Measurements from ENCODE around the gene SP140.

The SP140 gene

GRCh38 chr2:230324503-230324902 is 99.0 kb downstream of the SP140 start:
- CTCF ChIA-PET: no interaction called here

GRCh38 chr2:230325316-230326243 is 100.0 kb downstream of the SP140 start:
- POLR2A ChIA-PET: no interaction called here

More at GRCh38 chr2:230324503-230324902, 99.0 kb downstream of the SP140 start:
- Histone ChIP-seq H3K27ac (ENCODE audit: extremely low read depth, low read depth, low read length) (no peak overlapping the region), H3K36me3 (ENCODE audit: control insufficient read depth in 2 of 2, insufficient read depth in 1 of 2, low read length in 2 of 2) (no peaks in the 10 kb centered on the region), H3K4me1 (ENCODE audit: control insufficient read depth, insufficient read depth, low read length) (no peaks in the 10 kb centered on the region), H3K9me3 (ENCODE audit: control insufficient read depth, insufficient read depth, low read depth, low read length) (no peaks in the 10 kb centered on the region), H3K4me3 (ENCODE audit: low read depth, low read length) (no peak overlapping the region)
- TF ChIP-seq ZNF747 (tag by site-specific recombination; IDR thresholded peaks at IDR 0.05): no peak
- TF ChIP-seq, protein P1, sequence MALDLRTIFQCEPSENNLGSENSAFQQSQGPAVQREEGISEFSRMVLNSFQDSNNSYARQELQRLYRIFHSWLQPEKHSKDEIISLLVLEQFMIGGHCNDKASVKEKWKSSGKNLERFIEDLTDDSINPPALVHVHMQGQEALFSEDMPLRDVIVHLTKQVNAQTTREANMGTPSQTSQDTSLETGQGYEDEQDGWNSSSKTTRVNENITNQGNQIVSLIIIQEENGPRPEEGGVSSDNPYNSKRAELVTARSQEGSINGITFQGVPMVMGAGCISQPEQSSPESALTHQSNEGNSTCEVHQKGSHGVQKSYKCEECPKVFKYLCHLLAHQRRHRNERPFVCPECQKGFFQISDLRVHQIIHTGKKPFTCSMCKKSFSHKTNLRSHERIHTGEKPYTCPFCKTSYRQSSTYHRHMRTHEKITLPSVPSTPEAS (tag by site-specific recombination; IDR thresholded peaks at IDR 0.05): no peak
- no peak for TF ChIP-seq BCL6B (tag by site-specific recombination; IDR thresholded peaks at IDR 0.05)
- TF ChIP-seq ZNF843 (tag by site-specific recombination; IDR thresholded peaks at IDR 0.05): no peak
- TF ChIP-seq ZXDB (tag by site-specific recombination; IDR thresholded peaks at IDR 0.05): no peak
- POLR2A ChIA-PET: no interaction called here

GRCh38 chr2:230326453-230327417 is 101.2 kb downstream of the SP140 start, which contains the start of gene SP140L:
Gene SP140L (plus strand): TSS chr2:230327193. CDS start chr2:230327270, 77 bp downstream.
- no peaks in the 10 kb centered on the region for H3K36me3 ChIP-seq (ENCODE audit: control insufficient read depth in 2 of 2, insufficient read depth in 1 of 2, low read length in 2 of 2)
- H3K4me1 ChIP-seq (ENCODE audit: control insufficient read depth, insufficient read depth, low read length): no peaks in the 10 kb centered on the region
- ChIA-PET CTCF (no interaction called here), POLR2A (no interaction called here)
- no peaks in the 10 kb centered on the region for H3K9me3 ChIP-seq (ENCODE audit: control insufficient read depth, insufficient read depth, low read depth, low read length)
- peak within 1 kb of the TSS; percentile 8 for H3K4me3 ChIP-seq (ENCODE audit: low read depth, low read length)
- H3K27ac ChIP-seq (ENCODE audit: extremely low read depth, low read depth, low read length): no peak within 1 kb of the TSS
- no peak for TF ChIP-seq ZNF555 (tag by site-specific recombination; conservative IDR thresholded peaks at IDR 0.05)
- TF ChIP-seq ZNF366 (tag by site-specific recombination; conservative IDR thresholded peaks at IDR 0.05): no peak
- no peak for TF ChIP-seq ZNF701 (tag by site-specific recombination; IDR thresholded peaks at IDR 0.05)
- TF ChIP-seq KLF10 (tag by site-specific recombination; IDR thresholded peaks at IDR 0.05): no peak
- no peak for TF ChIP-seq ZNF785 (tag by site-specific recombination; IDR thresholded peaks at IDR 0.05)
- no peak for TF ChIP-seq PRDM4 (tag by site-specific recombination; IDR thresholded peaks at IDR 0.05)
- no peak for TF ChIP-seq ZNF600 (tag by site-specific recombination; IDR thresholded peaks at IDR 0.05)
- TF ChIP-seq ZNF184 (tag by site-specific recombination; IDR thresholded peaks at IDR 0.05): no peak
- TF ChIP-seq ZNF112 (tag by site-specific recombination; IDR thresholded peaks at IDR 0.05): no peak
- TF ChIP-seq ZBTB7A (tag by site-specific recombination; IDR thresholded peaks at IDR 0.05; ENCODE audit: low read depth): no peak
- TF ChIP-seq ZNF571 (tag by site-specific recombination; IDR thresholded peaks at IDR 0.05): no peak
- TF ChIP-seq, protein P2, sequence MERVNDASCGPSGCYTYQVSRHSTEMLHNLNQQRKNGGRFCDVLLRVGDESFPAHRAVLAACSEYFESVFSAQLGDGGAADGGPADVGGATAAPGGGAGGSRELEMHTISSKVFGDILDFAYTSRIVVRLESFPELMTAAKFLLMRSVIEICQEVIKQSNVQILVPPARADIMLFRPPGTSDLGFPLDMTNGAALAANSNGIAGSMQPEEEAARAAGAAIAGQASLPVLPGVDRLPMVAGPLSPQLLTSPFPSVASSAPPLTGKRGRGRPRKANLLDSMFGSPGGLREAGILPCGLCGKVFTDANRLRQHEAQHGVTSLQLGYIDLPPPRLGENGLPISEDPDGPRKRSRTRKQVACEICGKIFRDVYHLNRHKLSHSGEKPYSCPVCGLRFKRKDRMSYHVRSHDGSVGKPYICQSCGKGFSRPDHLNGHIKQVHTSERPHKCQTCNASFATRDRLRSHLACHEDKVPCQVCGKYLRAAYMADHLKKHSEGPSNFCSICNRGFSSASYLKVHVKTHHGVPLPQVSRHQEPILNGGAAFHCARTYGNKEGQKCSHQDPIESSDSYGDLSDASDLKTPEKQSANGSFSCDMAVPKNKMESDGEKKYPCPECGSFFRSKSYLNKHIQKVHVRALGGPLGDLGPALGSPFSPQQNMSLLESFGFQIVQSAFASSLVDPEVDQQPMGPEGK (tag by site-specific recombination; IDR thresholded peaks at IDR 0.05): no peak
- no peak for TF ChIP-seq ZNF324 (tag by site-specific recombination; IDR thresholded peaks at IDR 0.05)
- TF ChIP-seq ZNF501 (tag by site-specific recombination; IDR thresholded peaks at IDR 0.05): no peak
- no peak for TF ChIP-seq ZNF133 (tag by site-specific recombination; IDR thresholded peaks at IDR 0.05)
- TF ChIP-seq ZNF791 (tag by site-specific recombination; IDR thresholded peaks at IDR 0.05): no peak
- no peak for TF ChIP-seq ZNF510 (tag by site-specific recombination; IDR thresholded peaks at IDR 0.05; ENCODE audit: insufficient replicate concordance)

More at GRCh38 chr2:230325316-230326243, 100.0 kb downstream of the SP140 start:
- no peak for TF ChIP-seq ZNF146 (tag by site-specific recombination; IDR thresholded peaks at IDR 0.05)
- TF ChIP-seq ZNF10 (tag by site-specific recombination; IDR thresholded peaks at IDR 0.05): no peak
- no peaks in the 10 kb centered on the region for H3K9me3 ChIP-seq (ENCODE audit: control insufficient read depth, insufficient read depth, low read depth, low read length)
- H3K36me3 ChIP-seq (ENCODE audit: control insufficient read depth in 2 of 2, insufficient read depth in 1 of 2, low read length in 2 of 2): no peaks in the 10 kb centered on the region
- H3K4me3 ChIP-seq (ENCODE audit: low read depth, low read length): no peak overlapping the region
- no peak overlapping the region for H3K27ac ChIP-seq (ENCODE audit: extremely low read depth, low read depth, low read length)
- no peaks in the 10 kb centered on the region for H3K4me1 ChIP-seq (ENCODE audit: control insufficient read depth, insufficient read depth, low read length)
- CTCF ChIA-PET: no interaction called here
